HG02943 (cell line): ENCODE measurements around the gene CRACR2A.

Experiments used
- ATAC-seq: cut with Tn5 transposase; IDR thresholded peaks from one replicate; pipeline ENCODE4 v1.9.1; 2021; ENCODE audit warnings: mild to moderate bottlenecking, low read depth, moderate library complexity; ENCODE audit not compliant: unreplicated experiment

The CRACR2A gene, protein sequence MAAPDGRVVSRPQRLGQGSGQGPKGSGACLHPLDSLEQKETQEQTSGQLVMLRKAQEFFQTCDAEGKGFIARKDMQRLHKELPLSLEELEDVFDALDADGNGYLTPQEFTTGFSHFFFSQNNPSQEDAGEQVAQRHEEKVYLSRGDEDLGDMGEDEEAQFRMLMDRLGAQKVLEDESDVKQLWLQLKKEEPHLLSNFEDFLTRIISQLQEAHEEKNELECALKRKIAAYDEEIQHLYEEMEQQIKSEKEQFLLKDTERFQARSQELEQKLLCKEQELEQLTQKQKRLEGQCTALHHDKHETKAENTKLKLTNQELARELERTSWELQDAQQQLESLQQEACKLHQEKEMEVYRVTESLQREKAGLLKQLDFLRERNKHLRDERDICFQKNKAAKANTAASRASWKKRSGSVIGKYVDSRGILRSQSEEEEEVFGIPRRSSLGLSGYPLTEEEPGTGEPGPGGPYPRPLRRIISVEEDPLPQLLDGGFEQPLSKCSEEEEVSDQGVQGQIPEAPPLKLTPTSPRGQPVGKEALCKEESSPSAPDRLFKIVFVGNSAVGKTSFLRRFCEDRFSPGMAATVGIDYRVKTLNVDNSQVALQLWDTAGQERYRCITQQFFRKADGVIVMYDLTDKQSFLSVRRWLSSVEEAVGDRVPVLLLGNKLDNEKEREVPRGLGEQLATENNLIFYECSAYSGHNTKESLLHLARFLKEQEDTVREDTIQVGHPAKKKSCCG

GRCh38 chr12:3752741-3753486 lies at the start of gene CRACR2A:
Gene CRACR2A, minus strand, starts transcription at chr12:3753109. Its CDS starts 56,110 bp downstream, at chr12:3696999.
- ATAC-seq: peak; percentile 56

- ATAC-seq: no peak
Measured at GRCh38 chr12:3797531-3798048, 44.7 kb upstream of the CRACR2A start.

GRCh38 chr12:3795492-3796133 lies 42.7 kb upstream of the CRACR2A start:
- ATAC-seq: no peak

DNA sequence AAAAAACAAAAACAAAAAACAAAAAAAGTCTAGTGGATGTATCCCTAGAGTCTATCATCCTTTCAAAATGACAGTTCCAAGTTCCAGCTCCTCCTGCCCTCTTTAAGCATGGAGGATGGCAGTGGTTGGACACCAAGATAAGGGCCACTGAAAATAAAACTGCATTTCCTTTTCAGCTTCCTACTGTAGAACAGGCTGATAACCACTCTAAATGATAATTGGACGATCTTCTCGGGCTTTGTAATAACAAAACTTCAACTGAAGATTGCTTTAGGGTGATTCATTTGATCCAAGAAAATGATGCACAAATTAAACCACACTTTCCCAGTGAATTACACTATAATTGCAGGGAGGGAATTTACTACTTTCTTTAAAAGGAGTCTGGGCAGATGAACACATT lies 42.2 kb upstream of the CRACR2A start:
- ATAC-seq: no peak

- ATAC-seq: no peak
Measured at GRCh38 chr12:3792623-3793288, 39.8 kb upstream of the CRACR2A start.

GRCh38 chr12:3791256-3791874 lies 38.5 kb upstream of the CRACR2A start:
- no peak for ATAC-seq

DNA sequence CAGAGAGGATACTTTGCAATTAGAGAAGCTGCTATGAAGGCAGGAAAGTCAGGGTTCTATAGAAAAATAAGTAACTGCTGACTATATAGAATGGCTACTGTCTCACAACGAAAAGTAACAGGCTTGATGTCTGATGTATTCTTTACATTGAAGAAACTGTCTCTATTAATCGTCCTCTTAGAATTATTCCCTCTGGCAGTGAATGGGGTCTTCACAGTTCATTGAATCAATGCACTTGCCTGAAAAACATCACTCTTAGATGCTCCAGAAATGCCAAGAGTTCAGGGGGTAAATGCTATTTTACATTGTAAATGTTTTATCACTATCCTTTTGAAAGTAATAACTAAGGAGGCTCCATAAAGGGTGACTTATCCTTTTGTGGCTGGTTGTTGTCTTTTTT lies 37.7 kb upstream of the CRACR2A start:
- no peak for ATAC-seq

GRCh38 chr12:3789838-3790237 lies 36.9 kb upstream of the CRACR2A start:
- ATAC-seq: no peak

- no peak for ATAC-seq
Measured at GRCh38 chr12:3777206-3777809, 24.4 kb upstream of the CRACR2A start.

- no peak for ATAC-seq
Measured at GRCh38 chr12:3775385-3776035, 22.6 kb upstream of the CRACR2A start.

DNA sequence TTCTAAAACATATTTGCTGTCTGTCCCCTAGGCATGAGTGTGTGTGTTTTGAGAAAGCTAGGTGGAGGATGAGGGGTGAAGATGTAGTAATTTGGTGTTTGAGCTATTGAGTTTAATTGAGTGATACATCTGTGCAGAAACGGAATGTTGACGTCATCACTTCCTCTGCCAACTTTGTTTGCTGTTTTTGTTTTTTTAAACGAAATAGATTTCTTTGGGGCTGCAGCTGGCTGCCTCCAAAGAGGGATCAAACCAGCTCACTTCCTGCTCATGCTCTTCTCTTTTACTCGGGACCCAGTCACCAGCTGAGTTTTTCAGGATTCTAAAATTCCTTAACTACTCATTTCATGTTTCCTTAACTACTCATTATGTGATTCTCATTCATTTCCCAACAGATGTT lies 19.5 kb upstream of the CRACR2A start:
- ATAC-seq: no peak

DNA sequence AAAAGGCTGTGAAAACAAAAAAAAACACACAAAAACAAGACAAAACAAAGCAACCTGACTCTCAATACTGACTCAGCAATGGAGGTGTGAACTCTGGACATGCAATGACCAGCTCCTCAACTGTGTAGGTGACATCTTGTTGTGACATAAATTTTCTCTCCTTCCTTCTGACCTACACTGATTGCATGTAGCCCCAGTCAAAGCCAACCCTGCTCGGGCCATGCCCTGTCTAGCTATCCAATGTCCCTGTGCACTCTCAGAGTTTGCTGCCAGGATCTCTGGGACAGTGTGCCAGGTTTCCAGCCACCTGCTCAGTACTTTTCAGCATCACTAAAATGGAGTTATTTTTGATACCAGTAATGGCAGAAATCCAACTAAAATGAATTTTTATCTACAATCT lies 18.9 kb upstream of the CRACR2A start:
- ATAC-seq: no peak

GRCh38 chr12:3770891-3771290 lies 18.0 kb upstream of the CRACR2A start:
- ATAC-seq: no peak

- no peak for ATAC-seq
Measured at GRCh38 chr12:3768911-3769447, 16.1 kb upstream of the CRACR2A start.

DNA sequence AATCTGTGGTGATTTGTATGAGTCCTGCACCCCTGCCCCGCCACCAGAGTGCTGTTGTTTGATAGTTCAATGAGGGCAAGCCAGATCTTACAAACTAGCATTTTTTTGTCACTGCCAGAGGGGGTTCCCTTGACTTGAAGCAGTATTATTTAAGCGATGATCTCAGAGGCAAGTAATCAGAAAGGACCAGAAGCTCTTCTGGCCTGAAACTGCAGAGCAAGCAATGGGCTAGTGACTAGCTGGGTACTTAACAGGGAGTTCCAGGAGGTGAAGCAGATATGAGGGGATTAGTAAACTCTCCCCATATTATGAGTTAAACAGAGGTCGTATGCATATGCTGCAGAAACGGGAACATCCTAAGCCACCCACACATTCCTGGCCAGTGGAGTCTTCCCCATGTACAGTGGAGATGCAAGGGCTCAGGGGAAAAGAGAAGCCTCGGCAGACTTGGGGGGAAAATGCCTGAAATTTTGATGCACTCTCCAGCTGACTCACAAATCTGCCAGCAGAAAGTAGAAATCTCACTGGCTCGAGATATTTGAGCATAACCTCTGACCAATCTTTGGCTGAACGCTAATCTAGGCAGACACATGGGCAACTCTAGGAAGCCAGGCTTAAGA lies 8.3 kb upstream of the CRACR2A start:
- no peak for ATAC-seq

- ATAC-seq: no peak
Measured at GRCh38 chr12:3759878-3760277, 7.0 kb upstream of the CRACR2A start.

GRCh38 chr12:3757261-3757660 lies 4.4 kb upstream of the CRACR2A start:
- ATAC-seq: no peak

GRCh38 chr12:3755898-3756297 lies 3.0 kb upstream of the CRACR2A start:
- no peak for ATAC-seq
